GM13976 (cell line): Measurements from ENCODE around the gene CHML.

Source experiments
- DNase-seq: peaks from one replicate; pipeline ENCODE4 v3.0.0; 2012; ENCODE audit warnings: low spot score
- CTCF ChIP-seq: IDR thresholded peaks from 2 replicates; pipeline ENCODE4 v1.5.1; 2012; ENCODE audit warnings: borderline replicate concordance, mild to moderate bottlenecking; ENCODE audit not compliant: insufficient read depth; ENCODE audit errors: extremely low read depth, missing control alignments, control extremely low read depth
- in situ Hi-C: fragments of 300-500 bp; cut with MboI; formaldehyde crosslinking; loops from one replicate; pipeline ENCODE4 v1.12.0; 2022; ENCODE audit warnings: low sequenced_read_pairs, mixed read lengths, inconsistent platforms; ENCODE audit not compliant: unreplicated experiment

Gene CHML

GRCh38 chr1:241641773-241642592 lies 1.8 kb upstream of the CHML start:
- no peak for TF ChIP-seq CTCF
- in situ Hi-C loops = no loop called here
- no peak for DNase-seq

GRCh38 chr1:241640867-241641622 lies 876 bp upstream of the CHML start:
- in situ Hi-C loops = no loop called here
- no peak for DNase-seq
- TF ChIP-seq CTCF = no peak

- no peak for TF ChIP-seq CTCF
- DNase-seq = no peak
- in situ Hi-C loops = no loop called here
These were observed 483 bp downstream of the CHML start for GRCh38 chr1:241639623-241640148.

GRCh38 chr1:241638909-241639622 lies 1.1 kb downstream of the CHML start:
- no peak for TF ChIP-seq CTCF
- DNase-seq = peak; percentile 24
- in situ Hi-C loops = no loop called here

- in situ Hi-C loops = no loop called here
- no peak for DNase-seq
- TF ChIP-seq CTCF = no peak
These were observed 2.0 kb downstream of the CHML start for GRCh38 chr1:241638099-241638682.

- DNase-seq = no peak
- in situ Hi-C loops = no loop called here
- TF ChIP-seq CTCF = no peak
These were observed 2.6 kb downstream of the CHML start for GRCh38 chr1:241637604-241638003.
